NCI-H1092 (cell line): ENCODE results near the gene MARCHF11.

Source experiments
- DNase-seq: peaks from one replicate; lab custom pipeline; 2025; lab: John Stamatoyannopoulos, UW

Gene MARCHF11, protein sequence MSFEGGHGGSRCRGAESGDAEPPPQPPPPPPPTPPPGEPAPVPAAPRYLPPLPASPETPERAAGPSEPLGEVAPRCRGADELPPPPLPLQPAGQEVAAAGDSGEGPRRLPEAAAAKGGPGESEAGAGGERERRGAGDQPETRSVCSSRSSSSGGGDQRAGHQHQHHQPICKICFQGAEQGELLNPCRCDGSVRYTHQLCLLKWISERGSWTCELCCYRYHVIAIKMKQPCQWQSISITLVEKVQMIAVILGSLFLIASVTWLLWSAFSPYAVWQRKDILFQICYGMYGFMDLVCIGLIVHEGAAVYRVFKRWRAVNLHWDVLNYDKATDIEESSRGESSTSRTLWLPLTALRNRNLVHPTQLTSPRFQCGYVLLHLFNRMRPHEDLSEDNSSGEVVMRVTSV

DNA sequence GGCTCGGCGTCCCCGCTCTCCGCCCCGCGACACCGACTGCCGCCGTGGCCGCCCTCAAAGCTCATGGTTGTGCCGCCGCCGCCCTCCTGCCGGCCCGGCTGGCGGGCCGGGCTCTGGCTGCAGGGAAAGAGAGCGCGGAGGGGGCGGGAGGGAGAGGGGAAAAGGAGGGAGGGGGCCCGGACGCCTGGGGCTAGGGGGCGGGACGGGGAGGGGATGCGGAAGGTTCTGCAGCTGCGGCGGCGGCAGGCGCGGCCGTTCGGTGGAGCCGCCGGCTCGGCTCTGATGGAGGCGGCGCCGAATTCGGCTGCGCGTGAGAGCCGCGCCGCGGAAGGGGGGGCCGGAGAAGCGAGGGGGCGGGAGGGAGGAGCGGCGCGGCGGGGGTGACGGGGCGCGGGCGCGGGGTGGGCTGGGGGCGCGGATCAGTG lies at the start of gene MARCHF11:
Gene MARCHF11 (minus strand): TSS at position 281 of the 425 bp plus-strand sequence. CDS start 216 bp downstream, at position 65.
- DNase-seq: peak; percentile 30

DNA sequence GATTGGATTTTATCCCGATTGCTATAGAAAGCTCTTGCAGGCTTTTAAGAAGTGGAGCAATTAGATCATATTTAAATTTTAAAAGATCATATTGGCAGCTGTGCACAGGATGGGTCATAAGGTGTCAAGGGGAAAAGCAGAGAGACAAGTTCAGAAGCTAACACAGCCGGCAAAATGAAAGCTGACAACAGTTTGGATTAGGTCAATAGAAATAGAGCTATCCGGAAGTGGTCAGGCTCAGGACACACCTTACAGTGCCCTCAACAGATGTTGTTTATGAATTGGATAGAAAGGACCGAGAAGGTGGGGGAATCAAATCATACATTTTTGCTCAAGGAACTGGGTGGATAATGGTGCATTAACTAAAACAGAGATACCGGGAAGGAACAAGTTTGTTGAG lies 46.3 kb upstream of the MARCHF11 start:
- DNase-seq: no peak

DNA sequence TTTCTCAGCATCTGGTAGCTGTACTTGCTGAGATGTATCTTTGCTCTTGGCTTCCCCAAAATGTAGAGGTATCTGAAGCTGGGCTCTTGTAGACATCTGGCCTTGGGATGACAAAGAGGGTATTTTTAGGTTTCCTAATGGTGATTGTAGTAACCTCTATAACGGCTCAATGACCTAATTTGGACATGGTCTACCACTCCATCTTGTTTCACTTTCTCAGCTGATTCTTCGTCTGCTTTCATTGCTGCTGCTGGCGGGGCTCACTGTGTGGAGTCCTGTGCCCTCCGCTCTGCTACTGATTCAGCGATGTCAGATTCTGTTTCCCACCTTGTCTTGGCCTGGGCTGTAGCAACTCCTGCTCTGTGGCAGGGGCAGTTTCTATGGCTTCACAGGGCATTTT lies 12.7 kb upstream of the MARCHF11 start:
- DNase-seq: no peak

DNA sequence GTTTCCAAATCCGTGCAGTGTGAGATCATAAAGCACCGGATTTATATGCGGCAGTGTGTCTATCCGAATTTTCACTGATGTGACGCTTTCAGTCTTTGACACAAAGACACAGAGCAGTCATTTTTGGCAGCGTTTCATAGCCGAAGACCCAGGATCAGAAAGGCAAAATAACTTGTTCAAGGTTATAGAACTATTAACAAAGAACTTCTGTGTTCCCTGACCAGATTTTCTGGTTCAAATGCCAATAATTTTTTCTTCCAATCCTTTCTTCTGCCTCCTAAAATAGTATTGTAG lies 1.1 kb upstream of the MARCHF11 start:
- no peak for DNase-seq

DNA sequence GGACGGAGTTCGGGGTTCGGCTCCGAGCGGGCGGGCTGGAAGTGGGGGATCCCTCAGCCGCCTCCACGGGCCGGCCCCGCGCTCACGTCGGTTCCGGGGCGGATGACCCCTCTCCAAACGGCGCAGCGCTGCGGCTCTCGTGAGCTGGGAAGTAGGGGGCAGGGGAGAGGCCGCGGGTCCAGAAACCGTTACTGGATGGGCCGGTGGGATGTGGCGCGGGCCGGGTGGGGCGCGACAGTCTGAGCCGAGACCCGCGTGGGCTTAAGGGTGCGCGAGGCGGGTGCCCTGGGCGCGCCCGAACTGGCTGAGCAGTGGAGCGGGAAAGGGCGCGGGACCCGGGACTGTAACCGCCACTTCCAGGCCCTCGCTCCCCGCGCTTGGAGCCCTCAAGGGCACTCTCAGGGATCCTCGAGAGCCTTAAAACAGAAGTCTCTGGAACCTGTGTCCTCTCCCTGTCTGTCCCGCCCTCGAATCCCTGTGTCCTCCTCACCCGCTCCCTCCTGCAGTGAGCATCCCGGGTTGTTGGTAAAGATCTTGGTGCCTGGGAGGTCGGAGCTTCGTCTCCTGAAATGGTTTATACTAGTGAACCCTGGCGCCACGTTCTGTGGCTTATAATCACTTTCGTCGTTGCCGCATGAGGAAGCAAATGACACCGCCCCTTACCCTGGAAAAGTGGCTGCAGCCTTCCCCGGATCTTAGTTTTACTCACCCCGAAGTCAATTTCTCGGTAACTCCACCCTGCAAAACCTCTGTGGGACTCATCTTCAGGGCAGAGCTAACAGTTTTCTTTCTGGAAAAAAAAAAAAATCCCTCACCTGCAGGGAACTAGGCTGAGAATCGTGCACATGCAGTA lies 571 bp upstream of the MARCHF11 start:
- no peak for DNase-seq

DNA sequence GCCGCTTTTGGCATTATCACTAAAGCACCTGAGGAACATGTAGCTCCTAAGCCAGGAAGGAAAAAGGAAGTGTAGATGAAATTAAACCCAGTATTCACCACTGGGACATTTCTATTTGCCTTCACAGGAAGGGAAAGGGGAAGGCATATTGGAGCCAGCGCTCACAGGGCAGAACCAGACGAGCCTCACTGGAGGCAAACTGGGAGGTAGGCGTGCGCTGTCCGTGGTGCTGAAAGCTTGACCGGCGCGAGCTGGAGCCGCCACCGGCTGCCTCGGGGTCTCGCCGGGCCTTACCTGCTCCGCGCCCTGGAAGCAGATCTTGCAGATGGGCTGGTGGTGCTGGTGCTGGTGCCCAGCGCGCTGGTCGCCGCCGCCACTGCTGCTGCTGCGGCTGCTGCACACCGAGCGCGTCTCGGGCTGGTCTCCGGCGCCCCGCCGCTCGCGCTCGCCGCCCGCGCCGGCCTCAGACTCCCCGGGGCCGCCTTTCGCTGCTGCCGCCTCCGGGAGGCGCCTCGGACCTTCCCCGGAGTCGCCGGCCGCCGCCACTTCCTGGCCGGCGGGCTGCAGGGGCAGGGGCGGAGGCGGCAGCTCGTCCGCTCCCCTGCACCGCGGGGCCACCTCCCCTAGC lies 732 bp downstream of the MARCHF11 start:
- DNase-seq: peak; percentile 33

DNA sequence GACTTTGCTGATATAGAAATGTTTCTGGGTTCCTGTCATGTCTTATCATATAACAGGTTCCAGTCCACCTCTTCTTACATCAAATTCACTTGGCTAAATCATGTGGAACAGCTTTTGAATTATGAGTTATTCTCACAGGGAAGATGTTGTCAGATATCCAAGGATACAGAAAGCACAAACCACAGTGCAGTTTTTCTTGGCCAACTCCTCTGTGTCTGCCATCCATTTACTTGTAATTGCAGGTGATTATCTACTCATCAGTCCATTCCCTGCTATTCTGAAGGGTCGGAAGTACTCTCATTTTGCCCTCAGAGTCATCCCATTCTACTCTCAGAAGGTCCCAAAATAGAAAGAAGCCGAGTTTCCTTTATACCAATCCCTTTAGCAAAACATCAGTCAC lies 10.0 kb downstream of the MARCHF11 start:
- DNase-seq: no peak

DNA sequence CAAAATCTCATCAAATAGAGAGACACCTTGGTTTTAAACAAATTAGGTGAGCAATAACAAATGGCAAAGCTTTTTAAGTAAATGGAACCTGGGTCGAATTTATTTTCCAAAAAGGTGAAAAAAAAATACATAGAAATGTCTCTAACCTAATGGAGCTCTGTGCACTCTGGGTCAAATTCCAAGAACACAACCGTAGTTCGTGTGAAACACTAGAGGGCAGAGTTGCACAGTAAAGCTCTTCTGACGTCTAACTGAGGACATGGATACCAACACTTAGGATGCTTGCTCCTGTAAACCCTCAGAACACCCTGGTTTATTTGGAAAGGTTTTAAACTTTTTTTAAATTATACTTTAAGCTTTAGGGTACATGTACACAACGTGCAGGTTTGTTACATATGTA lies 18.9 kb downstream of the MARCHF11 start:
- DNase-seq: peak; percentile 44

DNA sequence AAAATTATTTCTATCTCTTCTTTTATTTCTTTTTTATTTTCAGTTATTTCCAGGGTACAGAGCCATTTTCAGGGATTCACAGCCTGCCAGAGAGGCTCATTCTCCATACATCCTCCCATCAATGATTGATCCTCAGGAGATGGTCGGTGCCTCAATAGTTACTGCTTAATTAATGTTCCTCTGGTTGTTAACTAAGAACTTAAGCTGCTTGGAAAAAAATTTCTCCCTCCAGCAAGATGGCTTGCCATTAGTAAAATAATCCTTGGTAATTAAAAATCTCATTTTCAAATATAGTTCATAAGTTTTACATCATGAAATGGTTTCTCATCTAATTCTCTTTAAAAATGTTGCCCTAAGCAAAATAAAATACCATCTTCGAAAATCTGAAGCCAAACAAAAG lies 20.0 kb downstream of the MARCHF11 start:
- no peak for DNase-seq

DNA sequence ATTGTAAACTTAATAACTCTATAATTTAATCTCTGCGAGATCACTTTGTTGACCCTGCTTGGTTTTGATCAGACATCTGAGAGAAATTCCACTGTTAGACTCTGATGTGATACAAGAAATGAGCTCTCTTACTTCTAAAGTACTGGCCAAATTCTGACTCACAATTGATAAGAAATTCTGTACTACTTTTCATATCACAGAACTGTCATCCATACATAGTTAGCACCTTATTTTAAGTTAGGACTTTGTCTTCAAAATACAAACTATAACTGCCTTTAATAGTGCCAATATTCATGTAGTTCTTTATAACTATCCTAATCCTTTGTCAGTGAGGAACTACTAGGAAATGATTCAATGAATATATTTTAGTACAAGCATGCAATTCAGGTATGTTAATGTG lies 23.4 kb downstream of the MARCHF11 start:
- no peak for DNase-seq

DNA sequence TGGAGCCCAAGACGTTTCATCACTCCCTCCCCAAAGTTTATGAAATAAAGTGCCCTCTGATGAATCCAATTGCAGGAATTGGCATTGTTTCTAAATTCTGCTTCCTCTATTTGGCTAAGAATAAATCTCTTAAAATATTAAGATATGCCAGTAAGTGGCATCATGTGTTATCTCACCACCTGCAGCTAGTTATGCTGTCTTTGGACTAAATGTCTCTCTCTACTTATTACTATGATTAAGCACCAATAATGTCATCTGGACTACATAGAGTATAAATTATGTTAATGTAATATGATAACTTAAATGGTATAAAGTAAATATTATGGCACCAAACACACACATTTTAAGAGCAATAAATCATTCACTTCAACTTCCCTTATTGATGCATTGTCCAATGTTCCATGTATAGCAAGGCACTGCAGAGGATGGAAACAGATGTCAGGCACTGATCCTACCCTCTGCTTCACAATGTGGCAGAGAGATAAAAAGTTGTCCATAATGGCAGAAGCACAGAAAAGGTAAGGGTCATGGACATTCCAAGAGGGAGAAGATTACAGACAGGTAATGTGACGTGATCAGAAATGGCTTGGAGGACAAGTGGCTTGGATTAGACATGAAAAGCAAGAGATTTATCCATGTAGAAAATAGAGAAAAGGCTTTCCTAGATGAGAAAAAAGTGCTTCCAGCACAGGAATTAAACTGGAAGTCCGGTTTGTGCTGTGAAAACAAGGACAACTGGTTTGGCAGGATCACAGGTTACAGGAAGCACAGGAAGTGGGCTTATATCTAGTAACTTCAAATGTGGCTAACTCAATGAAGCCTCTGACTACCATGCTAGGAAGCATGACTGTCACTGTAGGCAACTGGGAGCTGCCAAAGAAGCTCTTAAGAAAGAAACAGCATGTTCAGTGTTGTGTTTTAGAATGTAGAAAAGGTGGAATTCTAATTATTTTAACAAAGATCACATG lies 26.7 kb downstream of the MARCHF11 start:
- no peak for DNase-seq

DNA sequence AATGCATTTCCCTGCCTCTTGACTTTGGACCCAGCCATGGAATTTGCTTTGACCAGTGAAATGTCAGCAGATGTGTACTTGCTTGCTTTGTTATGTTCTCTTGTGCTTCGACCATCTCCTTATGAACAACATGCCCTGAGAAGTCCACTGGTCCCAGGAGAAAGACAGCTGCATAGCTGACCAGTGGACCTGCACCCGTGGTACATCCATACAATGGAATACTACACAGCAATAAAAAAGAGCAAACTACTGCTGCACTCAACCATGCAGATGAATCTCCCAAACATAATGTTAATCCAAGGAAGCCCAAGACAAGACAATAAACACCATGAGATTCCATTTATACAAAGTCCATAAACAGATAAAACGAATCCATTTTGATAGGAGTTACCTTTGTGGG lies 30.0 kb downstream of the MARCHF11 start:
- DNase-seq: no peak

DNA sequence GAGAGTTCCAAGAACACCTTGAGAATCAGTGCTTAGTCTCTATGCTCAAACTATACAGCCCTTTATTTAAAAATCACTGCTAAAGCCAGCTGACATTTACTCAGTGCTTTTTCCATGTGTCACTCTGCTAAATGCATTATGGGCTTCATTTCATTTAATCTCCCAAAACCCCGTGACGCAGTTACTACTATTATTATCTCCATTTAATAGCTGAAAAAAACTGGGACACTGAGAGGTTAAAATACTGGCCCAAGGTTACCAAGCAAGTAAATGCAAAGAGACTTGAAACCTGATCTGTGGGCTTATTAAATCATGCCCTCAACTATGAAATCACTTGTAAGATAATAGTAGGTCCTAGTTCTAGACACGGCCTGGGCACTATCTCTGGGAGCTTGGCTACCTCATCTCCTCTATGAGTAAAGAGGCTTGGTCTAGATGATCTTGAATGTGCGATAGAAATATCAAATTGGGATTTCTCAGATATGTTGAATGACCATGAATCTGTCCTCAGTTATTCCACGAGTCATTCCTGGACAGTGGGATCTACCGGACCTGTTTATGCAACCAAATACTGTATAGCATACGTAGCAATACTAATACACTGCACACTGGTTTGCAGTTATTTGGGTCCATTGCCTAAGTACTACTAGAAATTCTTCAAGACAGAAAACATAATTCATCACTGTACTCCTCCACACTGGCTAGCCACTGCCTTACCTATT lies 32.3 kb downstream of the MARCHF11 start:
- DNase-seq: no peak

DNA sequence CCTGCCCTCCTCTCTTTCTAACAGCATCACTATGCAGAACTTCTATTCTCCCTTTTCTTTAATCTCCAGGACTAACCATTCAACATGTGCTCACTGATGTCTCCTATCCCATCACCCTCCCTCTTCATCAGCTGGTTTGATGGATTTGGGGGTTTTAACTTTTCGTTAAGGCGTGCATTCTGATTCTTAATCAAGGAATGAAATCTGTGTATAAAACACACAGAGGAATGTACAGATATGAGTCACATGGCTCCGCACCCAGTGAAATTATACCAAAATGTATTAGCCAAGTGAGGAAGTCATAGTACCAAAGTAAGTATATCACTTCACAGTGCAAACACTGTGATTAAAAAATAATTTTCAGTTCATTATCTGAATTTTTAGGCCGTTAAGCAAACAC lies 35.2 kb downstream of the MARCHF11 start:
- no peak for DNase-seq

DNA sequence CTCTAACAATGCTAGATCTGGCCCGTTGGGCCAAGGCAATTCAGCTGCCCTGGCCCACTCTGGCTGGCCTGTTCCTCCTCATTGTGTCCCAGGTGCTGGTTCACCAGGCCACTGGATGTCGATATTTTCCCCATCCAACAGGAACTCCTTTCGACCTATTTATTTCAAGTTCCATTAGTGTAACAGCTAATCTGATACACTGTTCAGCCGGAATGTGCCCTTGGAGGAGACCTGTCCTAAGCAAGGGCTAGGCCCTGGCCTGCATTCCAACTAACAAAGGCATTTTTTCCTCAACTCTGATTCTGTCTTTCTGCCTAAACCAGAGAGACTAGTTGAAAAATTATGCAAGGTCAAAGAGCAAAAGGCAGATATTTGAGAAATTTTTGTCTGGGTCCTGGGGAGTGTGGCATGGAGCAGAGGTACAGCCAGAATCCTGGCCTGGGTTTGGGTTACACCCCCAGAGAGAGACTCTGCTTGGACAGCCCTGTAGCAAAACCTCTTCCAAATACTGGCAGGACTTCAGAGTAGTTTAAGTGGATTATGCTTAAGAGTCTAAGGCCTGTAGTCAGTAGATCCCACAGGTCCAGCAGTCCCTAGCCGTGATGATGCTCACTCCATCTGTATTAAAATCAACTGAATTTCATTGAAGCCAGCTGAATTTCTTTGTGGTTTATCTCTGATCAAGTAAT lies 36.1 kb downstream of the MARCHF11 start:
- no peak for DNase-seq

DNA sequence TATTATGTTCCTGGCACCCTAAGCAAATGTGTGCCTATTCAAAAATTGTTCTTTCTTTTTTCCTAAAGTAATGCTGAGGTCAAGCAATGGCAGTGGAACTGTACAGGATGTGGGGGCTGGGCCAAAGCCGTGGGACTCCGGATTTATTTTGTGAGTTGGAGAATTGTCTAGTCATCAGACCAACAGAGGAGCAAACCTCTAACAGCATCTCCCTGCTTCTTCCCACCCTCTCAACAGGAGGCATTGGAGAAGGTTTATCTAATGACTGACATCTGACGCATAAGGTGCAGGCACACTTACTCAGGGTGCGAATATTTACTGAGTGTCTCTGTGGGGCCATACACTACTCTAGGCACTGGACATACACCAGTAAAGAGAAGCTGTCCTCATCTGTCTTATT lies 38.6 kb downstream of the MARCHF11 start:
- no peak for DNase-seq

DNA sequence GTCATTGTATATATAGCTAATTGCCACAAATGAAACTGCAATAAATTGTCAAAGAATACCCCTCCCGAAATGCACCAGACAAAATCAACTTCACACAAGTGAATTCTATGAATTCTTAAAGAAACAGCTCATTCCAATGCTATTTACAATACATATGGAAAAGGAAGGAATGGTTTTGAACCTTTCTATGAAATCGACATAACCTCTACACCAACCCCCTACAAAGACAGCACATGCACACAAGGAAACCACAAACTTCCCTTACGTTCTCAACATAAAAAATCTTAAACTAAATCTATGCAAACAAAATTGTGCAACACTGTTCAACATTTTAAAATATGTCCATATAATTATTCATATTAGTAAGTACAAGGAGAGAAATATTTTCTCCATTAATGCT lies 39.2 kb downstream of the MARCHF11 start:
- no peak for DNase-seq

DNA sequence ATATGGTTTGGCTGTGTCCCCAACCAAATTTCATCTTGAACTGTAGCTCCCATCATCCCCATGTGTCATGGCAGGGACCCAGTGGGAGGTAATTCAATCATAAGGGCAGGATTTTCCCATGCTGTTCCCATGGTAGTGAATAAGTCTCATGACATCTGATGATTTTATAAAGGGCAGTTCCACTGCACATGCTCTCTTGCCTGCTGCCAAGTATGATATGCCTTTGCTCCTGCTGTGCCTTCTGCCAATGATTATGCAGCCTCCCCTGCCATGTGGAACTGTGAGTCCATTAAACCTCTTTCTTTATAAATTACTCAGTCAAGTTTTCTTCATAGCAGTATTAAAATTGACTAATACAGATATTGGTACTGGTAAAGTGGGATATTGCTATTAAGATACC lies 42.4 kb downstream of the MARCHF11 start:
- DNase-seq: no peak

DNA sequence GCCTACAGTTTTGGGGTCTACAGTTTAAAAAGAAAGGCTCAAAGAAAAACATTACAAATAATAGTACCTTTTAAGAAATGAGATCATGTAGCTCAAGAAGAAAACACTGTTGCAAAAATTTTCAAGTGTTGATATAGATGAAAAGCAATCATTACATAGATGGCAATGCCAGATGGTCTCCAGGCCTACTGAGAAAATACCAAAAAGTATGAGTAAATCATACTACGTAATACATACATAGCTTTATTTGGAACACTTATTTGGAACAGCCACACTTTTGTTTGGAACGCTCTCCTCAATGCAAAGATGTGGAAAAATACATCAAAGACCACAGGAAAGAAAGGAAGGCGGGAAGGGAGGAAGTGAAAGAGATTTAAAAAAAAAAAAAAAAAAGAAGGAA lies 44.1 kb downstream of the MARCHF11 start:
- no peak for DNase-seq

DNA sequence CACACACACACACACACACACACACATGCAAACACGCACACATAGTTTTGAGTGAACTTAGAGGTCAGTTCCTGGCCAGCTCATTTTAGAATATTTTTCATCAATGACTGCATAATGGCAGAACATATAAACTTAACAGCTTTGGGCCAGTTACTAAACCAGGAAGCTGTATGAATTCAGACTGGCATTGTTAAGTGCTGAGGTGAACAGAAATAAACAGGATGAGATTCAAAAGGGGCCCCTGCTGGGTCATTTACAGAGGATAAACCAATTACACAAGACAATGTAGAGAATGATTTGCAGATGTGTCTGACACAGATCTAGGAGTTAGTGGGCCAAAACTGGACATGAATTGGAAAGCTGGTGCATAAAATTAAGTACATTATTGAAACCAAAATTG lies 44.6 kb downstream of the MARCHF11 start:
- DNase-seq: no peak

DNA sequence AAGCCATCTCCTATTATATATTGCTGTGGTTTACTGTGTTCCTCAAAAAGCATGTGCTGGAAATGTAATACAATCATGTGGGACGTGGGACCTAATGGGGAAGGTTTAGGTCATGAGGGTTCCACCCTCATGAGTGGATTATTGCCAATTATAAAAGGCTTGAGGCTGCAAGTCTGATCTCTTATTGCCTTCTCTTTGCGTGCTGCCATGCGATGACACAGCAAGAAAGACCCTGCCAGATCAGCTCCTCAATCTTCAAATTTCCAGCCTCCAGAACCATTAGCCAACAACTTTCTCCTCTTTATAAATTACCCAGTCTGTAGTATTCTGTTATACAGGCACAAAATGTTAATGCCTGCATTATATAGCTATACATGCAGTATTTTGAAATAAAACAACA lies 45.4 kb downstream of the MARCHF11 start:
- DNase-seq: no peak
